Neutrophil (primary cell): ENCODE data around the gene TRNP1.
"Not testable (repeated sequence)": the region's sequence is repeated elsewhere in the genome, so short reads cannot be mapped to it uniquely, and the experiment has no call there.

Experiments
- H3K27ac ChIP-seq: fragments of 200-600 bp; sonication (generic); 2 replicates; pipeline ENCODE4 v1.5.1; 2016; ENCODE audit warnings: mild to moderate bottlenecking, moderate library complexity
- H3K27me3 ChIP-seq: fragments of 200-600 bp; sonication (generic); 2 replicates; pipeline ENCODE4 v1.6.0; 2016; ENCODE audit warnings: mild to moderate bottlenecking
- H3K36me3 ChIP-seq: fragments of 200-600 bp; sonication (generic); 2 replicates; pipeline ENCODE4 v1.5.1; 2017
- H3K4me1 ChIP-seq, 2 experiments: fragments of 200-600 bp in 1 of 2; sonication (generic) in 1 of 2; 1 replicate in 1 of 2; 2 replicates in 1 of 2; pipeline versions ENCODE4 v1.5.1 to v1.6.1; 2013 to 2016; ENCODE audit warnings: low read depth in 1 of 2, low read length in 1 of 2, mild to moderate bottlenecking in 1 of 2, moderate library complexity in 1 of 2; ENCODE audit not compliant: control insufficient read depth in 1 of 2, insufficient read depth in 1 of 2
- H3K4me3 ChIP-seq, 2 experiments: fragments of 200-600 bp in 1 of 2; sonication (generic) in 1 of 2; 1 replicate in 1 of 2; 2 replicates in 1 of 2; pipeline ENCODE4 v1.5.1; 2013 to 2016; ENCODE audit warnings: low read depth in 1 of 2, low read length in 1 of 2, mild to moderate bottlenecking in 1 of 2, moderate library complexity in 1 of 2
- H3K9me3 ChIP-seq: fragments of 200-600 bp; sonication (generic); 2 replicates; pipeline ENCODE4 v1.5.1; 2016
- TF ChIP-seq, protein P1 (sequence below): fragments of 200-600 bp; sonication (generic); IDR thresholded peaks from 2 replicates; pipeline ENCODE4 v1.5.1; 2016; ENCODE audit warnings: antibody characterized with exemption

The TRNP1 gene

GRCh38 chr1:26993237-26994019 lies at the start of gene TRNP1:
TSS of gene TRNP1 (plus strand) at chr1:26993692. CDS start at chr1:26993787, 95 bp downstream.
- Histone ChIP-seq H3K27me3 (peaks cover 92% of the 10 kb centered on the region), H3K9me3 (no peaks in the 10 kb centered on the region), H3K4me1 (peaks cover 12 to 24% of the 10 kb centered on the region in 2 experiments), H3K36me3 (no peaks in the 10 kb centered on the region), H3K27ac (no peak within 1 kb of the TSS), H3K4me3 (peak within 1 kb of the TSS; percentile 53 to 72)
- TF ChIP-seq, protein P1, sequence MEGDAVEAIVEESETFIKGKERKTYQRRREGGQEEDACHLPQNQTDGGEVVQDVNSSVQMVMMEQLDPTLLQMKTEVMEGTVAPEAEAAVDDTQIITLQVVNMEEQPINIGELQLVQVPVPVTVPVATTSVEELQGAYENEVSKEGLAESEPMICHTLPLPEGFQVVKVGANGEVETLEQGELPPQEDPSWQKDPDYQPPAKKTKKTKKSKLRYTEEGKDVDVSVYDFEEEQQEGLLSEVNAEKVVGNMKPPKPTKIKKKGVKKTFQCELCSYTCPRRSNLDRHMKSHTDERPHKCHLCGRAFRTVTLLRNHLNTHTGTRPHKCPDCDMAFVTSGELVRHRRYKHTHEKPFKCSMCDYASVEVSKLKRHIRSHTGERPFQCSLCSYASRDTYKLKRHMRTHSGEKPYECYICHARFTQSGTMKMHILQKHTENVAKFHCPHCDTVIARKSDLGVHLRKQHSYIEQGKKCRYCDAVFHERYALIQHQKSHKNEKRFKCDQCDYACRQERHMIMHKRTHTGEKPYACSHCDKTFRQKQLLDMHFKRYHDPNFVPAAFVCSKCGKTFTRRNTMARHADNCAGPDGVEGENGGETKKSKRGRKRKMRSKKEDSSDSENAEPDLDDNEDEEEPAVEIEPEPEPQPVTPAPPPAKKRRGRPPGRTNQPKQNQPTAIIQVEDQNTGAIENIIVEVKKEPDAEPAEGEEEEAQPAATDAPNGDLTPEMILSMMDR = no peak

DNA sequence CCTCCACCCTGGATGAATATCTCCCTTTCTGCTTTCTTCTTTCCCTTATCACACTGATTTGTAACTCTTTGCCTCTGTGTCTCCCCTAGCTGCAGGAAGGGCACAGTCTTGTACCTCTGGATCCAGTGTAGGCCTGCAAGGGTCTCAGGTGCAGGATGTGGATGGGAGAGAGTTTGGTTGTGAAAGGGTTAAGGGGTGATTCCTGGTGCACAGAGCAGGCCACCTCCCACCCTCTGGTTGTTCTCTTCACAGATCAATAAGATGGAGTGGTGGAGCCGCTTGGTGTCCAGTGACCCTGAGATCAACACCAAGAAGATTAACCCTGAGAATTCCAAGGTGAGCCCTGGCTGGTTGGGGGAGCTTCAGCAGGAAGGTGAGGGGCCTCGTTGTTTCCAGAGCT lies 48.4 kb upstream of the TRNP1 start:
- peaks cover 61% of the 10 kb centered on the region for H3K36me3 ChIP-seq
- no peak overlapping the region for H3K27ac ChIP-seq
- no peak overlapping the region for H3K4me3 ChIP-seq
- no peaks in the 10 kb centered on the region for H3K4me1 ChIP-seq
- H3K27me3 ChIP-seq = no peaks in the 10 kb centered on the region
- TF ChIP-seq, protein P1 = no peak
- H3K9me3 ChIP-seq = no peaks in the 10 kb centered on the region

DNA sequence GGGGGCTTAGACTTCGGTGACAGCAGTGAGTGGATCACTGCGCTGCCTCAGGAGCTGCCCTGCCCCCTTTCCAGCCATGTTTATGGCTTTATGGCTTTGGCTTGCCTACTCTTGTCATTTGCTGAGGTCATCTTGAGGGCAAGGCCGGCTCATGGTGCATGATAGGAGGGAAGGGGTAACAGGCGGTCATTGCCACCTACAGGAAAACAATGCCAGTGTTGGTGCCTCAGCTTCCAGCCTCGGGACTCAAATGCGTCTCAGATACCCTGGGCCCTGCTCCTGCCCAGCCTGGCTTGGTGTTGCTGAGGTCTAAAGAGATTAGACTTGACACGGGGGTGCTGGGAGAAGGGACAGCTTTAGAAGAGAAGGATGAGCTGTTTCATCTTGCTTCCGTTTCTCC lies 47.8 kb upstream of the TRNP1 start:
- Histone ChIP-seq H3K4me3 (no peak overlapping the region), H3K27ac (no peak overlapping the region), H3K4me1 (no peaks in the 10 kb centered on the region), H3K9me3 (no peaks in the 10 kb centered on the region), H3K27me3 (no peaks in the 10 kb centered on the region), H3K36me3 (peaks cover 61% of the 10 kb centered on the region)
- TF ChIP-seq, protein P1 = no peak

DNA sequence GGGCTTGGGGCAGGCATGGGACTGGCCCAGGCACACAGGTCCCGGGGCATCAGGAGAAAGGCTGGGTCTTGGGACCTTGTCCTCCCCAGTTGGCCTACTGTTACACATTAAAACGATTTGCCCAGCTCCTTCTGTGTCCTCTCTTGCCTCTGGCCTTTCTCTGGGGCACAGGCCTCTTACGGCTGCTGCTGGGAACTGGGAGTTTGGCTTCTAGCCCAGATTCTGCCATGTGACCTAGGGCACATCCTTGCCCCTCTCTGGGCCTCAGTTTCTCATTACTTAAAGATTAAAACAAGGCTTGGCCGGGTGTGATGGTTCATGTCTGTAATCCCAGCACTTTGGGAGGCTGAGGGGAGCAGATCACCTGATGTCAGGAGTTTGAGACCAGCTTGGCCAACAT lies 47.2 kb upstream of the TRNP1 start:
- TF ChIP-seq, protein P1 = no peak

DNA sequence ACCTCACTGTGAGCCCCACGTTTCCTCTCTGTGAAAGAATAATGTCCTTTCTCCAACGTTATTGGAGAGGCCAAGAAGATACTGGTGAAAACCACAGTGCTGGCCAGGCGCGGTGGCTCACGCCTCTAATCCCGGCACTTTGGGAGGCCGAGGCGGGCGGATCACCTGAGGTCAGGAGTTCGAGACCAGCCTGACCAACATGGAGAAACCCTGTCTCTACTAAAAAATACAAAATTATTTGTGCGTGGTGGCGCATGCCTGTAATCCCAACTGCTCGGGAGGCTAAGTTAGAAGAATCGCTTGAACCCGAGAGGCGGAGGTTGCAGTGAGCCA lies 44.8 kb upstream of the TRNP1 start:
- peaks cover 34% of the 10 kb centered on the region for H3K36me3 ChIP-seq
- H3K27ac ChIP-seq, H3K9me3 ChIP-seq, H3K4me3 ChIP-seq, H3K4me1 ChIP-seq, H3K27me3 ChIP-seq: not testable (repeated sequence)

More for the DNA sequence above, 47.2 kb upstream of the TRNP1 start:
- no peaks in the 10 kb centered on the region for H3K4me1 ChIP-seq
- H3K36me3 ChIP-seq = peaks cover 59% of the 10 kb centered on the region
- H3K27ac ChIP-seq = no peak overlapping the region
- no peak overlapping the region for H3K4me3 ChIP-seq
- no peaks in the 10 kb centered on the region for H3K27me3 ChIP-seq
- no peaks in the 10 kb centered on the region for H3K9me3 ChIP-seq

DNA sequence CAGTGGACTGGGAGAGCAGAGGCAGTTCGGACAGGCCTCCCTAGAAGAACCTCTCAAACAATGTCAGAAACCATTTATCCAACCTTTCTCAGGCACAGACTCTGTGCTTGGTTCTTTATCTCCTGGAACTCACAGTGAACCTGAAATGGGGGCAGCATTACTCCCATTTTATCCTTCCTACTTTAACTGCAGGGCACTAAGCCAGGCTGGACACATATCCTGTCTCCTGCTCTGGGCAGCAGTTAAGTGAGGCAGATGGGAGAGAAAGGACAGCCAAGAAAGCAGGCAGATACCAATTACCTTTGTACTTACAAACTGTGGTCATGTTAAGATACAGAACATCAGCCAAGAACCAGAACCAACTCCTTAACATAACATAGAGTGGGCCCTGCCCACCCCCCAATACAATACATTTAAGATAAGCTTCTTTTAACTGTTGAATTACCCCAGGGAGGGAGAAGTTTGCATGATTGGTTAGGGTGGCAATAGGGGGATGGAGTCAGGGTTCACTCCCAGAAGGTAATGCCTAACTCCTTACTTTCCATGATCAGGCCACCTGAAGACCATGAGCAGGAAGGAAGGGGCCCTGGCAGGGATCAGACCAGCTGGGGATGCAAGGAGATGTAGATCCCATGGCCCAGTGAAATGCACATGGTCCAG lies 44.1 kb upstream of the TRNP1 start:
- Histone ChIP-seq H3K9me3 (no peaks in the 10 kb centered on the region), H3K27ac (no peak overlapping the region), H3K27me3 (peaks cover 7% of the 10 kb centered on the region), H3K4me3 (no peak overlapping the region), H3K4me1 (no peaks in the 10 kb centered on the region), H3K36me3 (peaks cover 27% of the 10 kb centered on the region)
- TF ChIP-seq, protein P1 = no peak
